Neuronal stem cell (in vitro differentiated cells): ENCODE measurements around the gene EME1.
A peak's percentile ranks its signal among the peaks of the same experiment; 100 is the strongest.
"Not testable (repeated sequence)": the region's sequence is repeated elsewhere in the genome, so short reads cannot be mapped to it uniquely, and the experiment has no call there.

Source experiments
- DNase-seq: peaks from one replicate; pipeline ENCODE4 v3.0.0-alpha.2; 2013; ENCODE audit warnings: low spot score
- H2AFZ ChIP-seq: one replicate; pipeline ENCODE4 v1.6.1; 2013; ENCODE audit warnings: mild to moderate bottlenecking, low read length, inconsistent platforms
- H2AK5ac ChIP-seq: 2 replicates; pipeline ENCODE4 v1.6.1; 2013; ENCODE audit warnings: low read depth, mild to moderate bottlenecking, inconsistent platforms, low read length, moderate library complexity, mixed read lengths
- H2BK120ac ChIP-seq: 2 replicates; pipeline ENCODE4 v1.6.1; 2013; ENCODE audit warnings: low read depth, mild to moderate bottlenecking, inconsistent platforms, low read length, moderate library complexity, mixed read lengths
- H2BK12ac ChIP-seq: one replicate; pipeline ENCODE4 v1.6.1; 2013; ENCODE audit warnings: low read length, inconsistent platforms
- H2BK15ac ChIP-seq: 2 replicates; pipeline ENCODE4 v1.6.1; 2013; ENCODE audit warnings: mild to moderate bottlenecking, low read length, inconsistent platforms, mixed read lengths
- H2BK5ac ChIP-seq: one replicate; pipeline ENCODE4 v1.6.1; 2013; ENCODE audit warnings: inconsistent platforms, mild to moderate bottlenecking, low read length, moderate library complexity
- H3K14ac ChIP-seq: one replicate; pipeline ENCODE4 v1.6.1; 2013; ENCODE audit warnings: low read length, inconsistent platforms
- H3K18ac ChIP-seq: 2 replicates; pipeline ENCODE4 v1.6.1; 2013; ENCODE audit warnings: low read length, inconsistent platforms
- H3K23ac ChIP-seq: 2 replicates; pipeline ENCODE4 v1.6.1; 2013; ENCODE audit warnings: low read depth, mild to moderate bottlenecking, mixed read lengths, low read length, inconsistent platforms; ENCODE audit not compliant: poor library complexity
- H3K27ac ChIP-seq: replicated peaks from 3 replicates; pipeline ENCODE4 v1.5.1; 2013; ENCODE audit warnings: low read length, inconsistent platforms
- H3K27me3 ChIP-seq, 3 experiments: 2 replicates each; pipeline ENCODE4 v1.6.1; 2013; ENCODE audit warnings: low read length in 3 of 3, mild to moderate bottlenecking in 2 of 3, inconsistent platforms in 1 of 3, low read depth in 1 of 3, mixed read lengths in 1 of 3, moderate library complexity in 1 of 3; ENCODE audit not compliant: control insufficient read depth in 3 of 3, insufficient read depth in 3 of 3
- H3K36me3 ChIP-seq, 2 donors: replicated peaks in 1 of 2; 2 replicates each; pipeline ENCODE4 v1.6.1; 2013; ENCODE audit warnings: low read length in 2 of 2; ENCODE audit not compliant: control insufficient read depth in 2 of 2, insufficient read depth in 2 of 2
- H3K4ac ChIP-seq: 2 replicates; pipeline ENCODE4 v1.6.1; 2013; ENCODE audit warnings: inconsistent platforms, mild to moderate bottlenecking, low read length, moderate library complexity
- H3K4me1 ChIP-seq, 2 donors: 1 replicate in 1 of 2; 2 replicates in 1 of 2; pipeline ENCODE4 v1.6.1; 2013; ENCODE audit warnings: low read length in 2 of 2, low read depth in 1 of 2; ENCODE audit not compliant: control insufficient read depth in 2 of 2, insufficient read depth in 1 of 2
- H3K4me2 ChIP-seq: one replicate; pipeline ENCODE4 v1.6.1; 2013; ENCODE audit warnings: mild to moderate bottlenecking, low read length, inconsistent platforms; ENCODE audit not compliant: insufficient read depth, poor library complexity, severe bottlenecking
- H3K4me3 ChIP-seq, 2 donors: 2 replicates each; pipeline ENCODE4 v1.5.1; 2013; ENCODE audit warnings: low read length in 2 of 2, mild to moderate bottlenecking in 2 of 2, inconsistent platforms in 1 of 2, moderate library complexity in 1 of 2
- H3K79me1 ChIP-seq: one replicate; pipeline ENCODE4 v1.6.1; 2013; ENCODE audit warnings: low read depth, mild to moderate bottlenecking, inconsistent platforms, low read length, moderate library complexity
- H3K9ac ChIP-seq: one replicate; pipeline ENCODE4 v1.6.1; 2013; ENCODE audit warnings: mild to moderate bottlenecking, low read depth, low read length, inconsistent platforms; ENCODE audit not compliant: poor library complexity
- H3K9me3 ChIP-seq, 2 donors: replicated peaks in 1 of 2; 2 replicates each; pipeline versions ENCODE3 to v1.6.1; 2013; ENCODE audit warnings: low read length in 2 of 2, mild to moderate bottlenecking in 2 of 2, inconsistent platforms in 1 of 2, low read depth in 1 of 2, mixed read lengths in 1 of 2, moderate library complexity in 1 of 2; ENCODE audit not compliant: control insufficient read depth in 2 of 2, insufficient read depth in 1 of 2
- H4K8ac ChIP-seq: one replicate; pipeline ENCODE4 v1.6.1; 2013; ENCODE audit warnings: low read depth, mild to moderate bottlenecking, inconsistent platforms, low read length, moderate library complexity
- H4K91ac ChIP-seq: one replicate; pipeline ENCODE4 v1.6.1; 2013; ENCODE audit warnings: low read length, low read depth, mild to moderate bottlenecking, inconsistent platforms; ENCODE audit not compliant: poor library complexity
- WGBS, 2 donors: extraction: QIAGEN DNeasy Blood & Tissue Kit; methylation state at CpG; one replicate each; pipeline ENCODE4 v1.1.7; 2013; ENCODE audit warnings: missing lambda C conversion rate in 2 of 2, mixed read lengths in 1 of 2; ENCODE audit not compliant: insufficient read length in 2 of 2, insufficient replicate concordance in 1 of 2; ENCODE audit errors: extremely low coverage in 2 of 2; 5-methylcytosine and 5-hydroxymethylcytosine counted together

The EME1 gene

DNA sequence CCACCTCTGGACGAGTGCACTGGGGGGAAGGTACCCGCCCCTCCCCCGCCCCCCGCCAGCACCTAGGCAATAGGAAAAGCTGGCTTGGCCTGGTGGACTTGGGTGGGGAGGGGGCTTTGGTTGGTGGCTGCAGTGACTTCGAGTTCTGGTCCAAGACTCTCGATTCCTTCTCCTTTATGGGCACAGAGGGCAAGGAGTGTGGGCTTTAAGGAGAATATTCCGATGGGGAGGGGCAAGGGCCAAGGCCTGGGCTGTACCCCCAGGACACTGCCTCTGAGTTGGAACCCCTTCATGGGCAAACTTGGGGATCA, 53.4 kb downstream of the EME1 start:
- WGBS, 2 donors, result no CpG with 5 or more reads among the region's 7 CpGs
- Histone ChIP-seq H3K79me1 (no peaks in the 10 kb centered on the region), H3K9me3 (no peaks in the 10 kb centered on the region), H4K91ac (no peak overlapping the region), H3K27ac (no peak overlapping the region), H2BK5ac (no peak overlapping the region), H2AK5ac (peak overlapping the region; percentile 59), H3K4ac (no peak overlapping the region), H3K18ac (peak overlapping the region; percentile 68), H2AFZ (peak overlapping the region; percentile 94), H3K4me3 (peak overlapping the region; percentile 50 to 83), H3K23ac (no peak overlapping the region), H3K4me1 (peaks cover 10 to 14% of the 10 kb centered on the region in 2 donors), H3K27me3 (peaks cover 0 to 16% (median 3%) of the 10 kb centered on the region in 3 experiments), H3K14ac (no peak overlapping the region), H3K9ac (no peak overlapping the region), H3K36me3 (no peaks in the 10 kb centered on the region), H3K4me2 (peak overlapping the region; percentile 87), H2BK120ac (no peak overlapping the region), H4K8ac (no peak overlapping the region), H2BK12ac (no peak overlapping the region), H2BK15ac (no peak overlapping the region)
- DNase-seq, result no peak

- no peaks in the 10 kb centered on the region for H3K9me3 ChIP-seq
- no peak overlapping the region for H2BK120ac ChIP-seq
- no peak overlapping the region for H2BK12ac ChIP-seq
- H4K8ac ChIP-seq, result no peak overlapping the region
- H3K23ac ChIP-seq, result no peak overlapping the region
- H2BK15ac ChIP-seq, result no peak overlapping the region
- no peak overlapping the region for H3K18ac ChIP-seq
- no peaks in the 10 kb centered on the region for H3K79me1 ChIP-seq
- peak overlapping the region; percentile 13 for H3K9ac ChIP-seq
- H3K27me3 ChIP-seq, result peaks cover 0 to 16% (median 3%) of the 10 kb centered on the region in 3 experiments
- no peak overlapping the region for H3K27ac ChIP-seq
- H3K4me1 ChIP-seq, result peaks cover 10 to 14% of the 10 kb centered on the region in 2 donors
- H2BK5ac ChIP-seq, result no peak overlapping the region
- H4K91ac ChIP-seq, result no peak overlapping the region
- H2AK5ac ChIP-seq, result peak overlapping the region; percentile 59
- WGBS, 2 donors, result no CpG with 5 or more reads among the region's 4 CpGs
- H3K36me3 ChIP-seq, result no peaks in the 10 kb centered on the region
- H3K4ac ChIP-seq, result no peak overlapping the region
- H3K14ac ChIP-seq, result no peak overlapping the region
- no peak for DNase-seq
- peak overlapping the region; percentile 87 for H3K4me2 ChIP-seq
- peak overlapping the region; percentile 94 for H2AFZ ChIP-seq
- peak overlapping the region; percentile 26 to 50 for H3K4me3 ChIP-seq
Observed at GRCh38 chr17:50426814-50427787, 54.1 kb downstream of the EME1 start.

DNA sequence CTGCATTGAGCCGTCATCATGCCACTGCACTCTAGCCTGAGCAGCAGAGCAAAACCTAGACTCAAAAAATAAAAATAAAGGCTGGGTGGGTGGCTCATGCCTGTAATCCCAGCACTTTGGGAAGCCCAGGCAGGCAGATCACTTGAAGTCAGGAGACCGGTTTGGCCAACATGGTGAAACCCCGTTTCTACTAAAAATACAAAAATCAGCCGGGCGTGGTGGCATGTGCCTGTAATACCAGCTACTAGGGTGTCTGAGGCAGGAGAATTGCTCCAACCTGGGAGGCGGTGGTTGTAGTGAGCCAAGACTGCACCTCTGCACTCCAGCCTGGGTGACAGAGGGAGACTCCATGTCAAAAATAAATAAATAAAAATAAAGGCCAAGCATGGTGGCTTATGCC, 55.1 kb downstream of the EME1 start:
- H3K9ac ChIP-seq, H3K36me3 ChIP-seq, H2BK120ac ChIP-seq, H3K4ac ChIP-seq, H4K8ac ChIP-seq, H3K14ac ChIP-seq, H3K4me3 ChIP-seq, H3K23ac ChIP-seq, H3K27ac ChIP-seq, H2BK12ac ChIP-seq, H3K79me1 ChIP-seq, H3K18ac ChIP-seq, H4K91ac ChIP-seq, H2AK5ac ChIP-seq, H2AFZ ChIP-seq, H3K4me2 ChIP-seq, H2BK5ac ChIP-seq, DNase-seq, H2BK15ac ChIP-seq, H3K9me3 ChIP-seq: not testable (repeated sequence)
- peaks cover 10 to 14% of the 10 kb centered on the region in 2 donors for H3K4me1 ChIP-seq
- H3K27me3 ChIP-seq, result peaks cover 0 to 16% (median 3%) of the 10 kb centered on the region in 3 experiments
- no CpG with 5 or more reads among the region's 6 CpGs for WGBS, 2 donors

DNA sequence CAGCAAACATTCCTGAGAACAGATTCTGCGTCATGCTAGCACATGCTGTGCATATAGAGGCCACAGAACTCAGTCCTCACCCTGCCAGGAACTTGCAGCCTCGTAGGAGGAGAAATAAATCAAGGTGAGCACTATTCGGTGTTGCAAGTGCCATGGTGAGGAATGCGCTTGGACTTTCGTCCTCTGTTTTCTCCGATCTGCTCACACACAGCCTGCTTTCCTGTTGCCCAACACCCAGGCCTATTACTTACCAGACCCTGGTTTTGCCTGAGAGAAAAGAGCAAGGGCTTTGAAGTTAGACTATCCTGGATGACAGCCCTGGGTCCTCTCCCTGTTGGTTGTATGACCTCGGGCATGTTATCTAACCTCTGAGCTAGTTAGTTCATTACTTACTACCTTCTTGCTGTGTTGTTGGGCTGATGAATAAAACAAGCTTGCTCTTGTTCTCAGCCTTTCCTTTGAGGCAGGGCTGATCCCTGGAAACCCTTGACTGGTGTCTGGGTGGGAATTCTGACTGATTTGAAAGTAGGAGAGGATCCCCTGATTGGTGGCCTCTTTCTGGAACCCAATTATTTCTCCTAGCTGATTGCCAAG, 55.9 kb downstream of the EME1 start:
- H3K27me3 ChIP-seq, result peaks cover 0 to 16% (median 3%) of the 10 kb centered on the region in 3 experiments
- no CpG with 5 or more reads among the region's 7 CpGs for WGBS, 2 donors
- H3K27ac ChIP-seq, result no peak overlapping the region
- H3K23ac ChIP-seq, result no peak overlapping the region
- no peak overlapping the region for H2BK12ac ChIP-seq
- no peaks in the 10 kb centered on the region for H3K36me3 ChIP-seq
- peaks cover 10 to 14% of the 10 kb centered on the region in 2 donors for H3K4me1 ChIP-seq
- DNase-seq, result no peak
- H3K9ac ChIP-seq, result no peak overlapping the region
- no peak overlapping the region for H4K91ac ChIP-seq
- H3K79me1 ChIP-seq, result no peaks in the 10 kb centered on the region
- no peak overlapping the region for H3K4me2 ChIP-seq
- H2AK5ac ChIP-seq, result no peak overlapping the region
- no peak overlapping the region for H3K4me3 ChIP-seq
- H2BK120ac ChIP-seq, result no peak overlapping the region
- no peaks in the 10 kb centered on the region for H3K9me3 ChIP-seq
- no peak overlapping the region for H3K4ac ChIP-seq
- no peak overlapping the region for H2BK5ac ChIP-seq
- no peak overlapping the region for H2BK15ac ChIP-seq
- H2AFZ ChIP-seq, result no peak overlapping the region
- H3K18ac ChIP-seq, result no peak overlapping the region
- H3K14ac ChIP-seq, result no peak overlapping the region
- H4K8ac ChIP-seq, result no peak overlapping the region
